ENCODE data around the gene DOCK3. TPM values are rescaled to one million over a fixed set of nuclear protein-coding genes. Genes with fewer than 3 reads are reported as not detected.
A peak's percentile ranks its signal among the peaks of the same experiment; 100 is the strongest.
"Not testable (repeated sequence)": the region's sequence is repeated elsewhere in the genome, so short reads cannot be mapped to it uniquely, and the experiment has no call there.

DOCK3 gene
- total RNA-seq, 1 donor, result 0.36 TPM

- no peaks in the 10 kb centered on the region for H3K36me3 ChIP-seq (ENCODE audit: insufficient read depth, low read length)
- TF ChIP-seq CTCF (IDR thresholded peaks at IDR 0.05; ENCODE audit: extremely low read depth, low read depth, low read length), result no peak
Observed at GRCh38 chr3:50961386-50961785, 286.7 kb downstream of the DOCK3 start.

GRCh38 chr3:50971487-50971924 lies 296.8 kb downstream of the DOCK3 start:
- Histone ChIP-seq H3K27me3 (ENCODE audit: insufficient read depth, low read length) (no peaks in the 10 kb centered on the region), H2AFZ (ENCODE audit: low read length) (no peak overlapping the region), H3K9me3 (ENCODE audit: low read depth, low read length) (no peaks in the 10 kb centered on the region), H3K4me3 (ENCODE audit: insufficient read depth, low read length) (no peak overlapping the region), H3K4me2 (ENCODE audit: insufficient read depth, low read length) (no peak overlapping the region), H3K27ac (ENCODE audit: low read depth, low read length) (no peak overlapping the region), H3K4me1 (ENCODE audit: insufficient read depth, low read length) (no peaks in the 10 kb centered on the region), H3K36me3 (ENCODE audit: insufficient read depth, low read length) (no peaks in the 10 kb centered on the region), H4K20me1 (ENCODE audit: insufficient read depth, low read length) (no peaks in the 10 kb centered on the region), H3K79me2 (ENCODE audit: insufficient read depth, low read length) (no peaks in the 10 kb centered on the region)
- DNase-seq (ENCODE audit: insufficient read length, low spot score, missing footprints), result peak; percentile 69
- peak; percentile 87 for TF ChIP-seq CTCF (IDR thresholded peaks at IDR 0.05; ENCODE audit: extremely low read depth, low read depth, low read length)

More at GRCh38 chr3:50961386-50961785, 286.7 kb downstream of the DOCK3 start:
- Histone ChIP-seq H3K27me3 (ENCODE audit: insufficient read depth, low read length) (no peaks in the 10 kb centered on the region), H3K9me3 (ENCODE audit: low read depth, low read length) (no peaks in the 10 kb centered on the region), H4K20me1 (ENCODE audit: insufficient read depth, low read length) (no peaks in the 10 kb centered on the region), H3K27ac (ENCODE audit: low read depth, low read length) (no peak overlapping the region), H3K4me3 (ENCODE audit: insufficient read depth, low read length) (no peak overlapping the region), H3K4me1 (ENCODE audit: insufficient read depth, low read length) (no peaks in the 10 kb centered on the region), H2AFZ (ENCODE audit: low read length) (no peak overlapping the region), H3K79me2 (ENCODE audit: insufficient read depth, low read length) (no peaks in the 10 kb centered on the region), H3K4me2 (ENCODE audit: insufficient read depth, low read length) (no peak overlapping the region)
- no peak for DNase-seq (ENCODE audit: insufficient read length, low spot score, missing footprints)

- no peak for DNase-seq (ENCODE audit: insufficient read length, low spot score, missing footprints)
- no peaks in the 10 kb centered on the region for H3K79me2 ChIP-seq (ENCODE audit: insufficient read depth, low read length)
- H2AFZ ChIP-seq (ENCODE audit: low read length), result no peak overlapping the region
- no peaks in the 10 kb centered on the region for H3K9me3 ChIP-seq (ENCODE audit: low read depth, low read length)
- TF ChIP-seq CTCF (IDR thresholded peaks at IDR 0.05; ENCODE audit: extremely low read depth, low read depth, low read length), result no peak
- no peak overlapping the region for H3K4me2 ChIP-seq (ENCODE audit: insufficient read depth, low read length)
- H3K36me3 ChIP-seq (ENCODE audit: insufficient read depth, low read length), result no peaks in the 10 kb centered on the region
- no peaks in the 10 kb centered on the region for H4K20me1 ChIP-seq (ENCODE audit: insufficient read depth, low read length)
- H3K27me3 ChIP-seq (ENCODE audit: insufficient read depth, low read length), result no peaks in the 10 kb centered on the region
- no peak overlapping the region for H3K27ac ChIP-seq (ENCODE audit: low read depth, low read length)
- no peak overlapping the region for H3K4me3 ChIP-seq (ENCODE audit: insufficient read depth, low read length)
- H3K4me1 ChIP-seq (ENCODE audit: insufficient read depth, low read length), result no peaks in the 10 kb centered on the region
Observed at GRCh38 chr3:50972029-50972428, 297.3 kb downstream of the DOCK3 start.

- H3K9me3 ChIP-seq (ENCODE audit: low read depth, low read length); H3K4me2 ChIP-seq (ENCODE audit: insufficient read depth, low read length); H2AFZ ChIP-seq (ENCODE audit: low read length); H3K27me3 ChIP-seq (ENCODE audit: insufficient read depth, low read length); H3K79me2 ChIP-seq (ENCODE audit: insufficient read depth, low read length); H3K36me3 ChIP-seq (ENCODE audit: insufficient read depth, low read length); H3K4me3 ChIP-seq (ENCODE audit: insufficient read depth, low read length); DNase-seq (ENCODE audit: insufficient read length, low spot score, missing footprints); H4K20me1 ChIP-seq (ENCODE audit: insufficient read depth, low read length); H3K4me1 ChIP-seq (ENCODE audit: insufficient read depth, low read length); H3K27ac ChIP-seq (ENCODE audit: low read depth, low read length): not testable (repeated sequence)
Observed at GRCh38 chr3:50978586-50978985, 303.9 kb downstream of the DOCK3 start.

All from osteoblast (primary cell).